CD4-positive, alpha-beta T cell treated with Interferon gamma for 1 hour (primary cell): ENCODE results near the gene NFATC1.

Source experiments
- DNase-seq: peaks from one replicate; pipeline ENCODE4 v3.0.0-alpha.2; 2020

The NFATC1 gene

DNA sequence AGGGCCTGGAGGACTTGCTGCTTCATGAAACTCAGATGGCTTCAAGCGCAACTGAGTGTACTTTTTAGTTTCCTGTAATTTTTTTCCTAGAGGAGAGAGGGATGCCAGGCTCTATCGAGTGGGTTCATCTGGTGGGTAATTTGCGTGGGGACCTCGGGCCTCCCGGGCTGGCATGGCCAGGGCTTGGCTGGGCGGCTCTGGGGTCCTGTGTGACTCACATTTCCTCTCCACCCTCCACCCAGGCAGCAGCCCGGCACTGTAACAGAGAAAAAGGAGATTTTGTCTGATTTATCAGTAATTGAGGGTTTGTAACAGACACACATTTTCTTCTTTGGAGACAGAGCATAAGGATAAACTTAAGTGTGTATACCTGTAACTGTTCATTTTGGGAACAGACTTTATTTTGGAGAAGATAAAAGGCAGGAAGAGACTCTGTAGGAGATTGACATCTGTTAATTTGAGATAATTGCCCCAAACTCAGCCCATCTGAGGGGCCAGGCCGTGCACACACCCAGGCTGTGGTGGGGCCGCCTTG, 64.3 kb downstream of the NFATC1 start:
- DNase-seq, result no peak

DNA sequence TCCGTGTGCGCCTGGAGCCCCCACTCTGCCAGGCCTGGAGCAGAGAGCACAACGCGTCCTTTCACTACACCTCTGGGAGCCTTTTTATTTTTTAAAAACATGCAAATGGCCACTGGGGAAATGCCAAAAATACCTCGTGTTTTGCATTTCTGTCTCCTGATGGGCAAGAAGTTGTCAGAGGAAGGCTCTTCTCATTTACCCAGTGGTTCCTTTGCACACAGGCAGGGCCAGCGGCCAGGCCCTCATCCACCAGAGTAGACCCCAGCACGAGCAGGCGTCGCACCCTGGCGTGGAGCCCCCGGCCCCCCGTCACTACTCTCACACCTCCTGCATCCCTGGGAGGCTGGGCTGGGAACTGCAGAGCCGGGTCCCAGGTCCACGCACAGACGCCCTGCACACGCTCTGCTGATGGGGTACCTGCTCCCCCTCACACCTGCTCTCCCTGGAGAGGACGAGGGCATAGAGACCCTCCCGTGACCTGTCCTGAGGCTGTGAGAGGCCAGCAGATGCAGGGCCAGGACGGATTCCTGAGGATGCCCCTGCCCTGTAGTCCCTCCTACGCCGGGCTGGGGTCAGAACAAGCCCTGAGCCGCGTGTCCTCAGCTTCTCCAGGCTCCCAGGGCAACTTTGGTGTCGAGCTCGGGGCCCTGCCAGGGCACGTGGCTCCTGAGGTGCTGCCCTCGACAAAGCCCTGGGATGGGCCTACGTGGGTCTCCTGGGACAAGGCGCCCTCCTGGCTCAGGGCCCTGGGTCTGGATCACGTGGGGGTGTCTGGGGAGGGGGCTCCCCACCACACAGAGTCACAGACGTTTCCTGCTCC, 65.0 kb downstream of the NFATC1 start:
- peak; percentile 12 for DNase-seq

DNA sequence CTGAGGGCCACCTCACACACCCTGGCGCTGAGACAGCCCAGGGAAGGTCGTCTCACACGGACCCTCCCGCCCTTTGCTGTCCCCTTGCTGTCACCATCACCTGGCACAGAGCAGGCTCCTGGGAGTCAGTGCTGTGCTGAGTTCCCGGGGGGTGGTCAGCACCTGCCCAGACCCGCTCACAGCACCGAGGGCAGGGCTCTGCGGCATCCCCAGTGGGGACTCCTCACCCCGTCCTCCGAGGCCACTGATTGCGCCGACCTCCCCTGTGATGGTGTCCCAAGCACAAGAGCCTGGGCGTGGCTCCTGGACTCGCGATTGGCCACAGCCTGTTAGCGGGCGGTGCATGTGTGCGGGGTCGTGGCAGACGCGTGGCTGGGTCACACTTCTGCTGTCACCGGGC, 65.9 kb downstream of the NFATC1 start:
- DNase-seq, result no peak

DNA sequence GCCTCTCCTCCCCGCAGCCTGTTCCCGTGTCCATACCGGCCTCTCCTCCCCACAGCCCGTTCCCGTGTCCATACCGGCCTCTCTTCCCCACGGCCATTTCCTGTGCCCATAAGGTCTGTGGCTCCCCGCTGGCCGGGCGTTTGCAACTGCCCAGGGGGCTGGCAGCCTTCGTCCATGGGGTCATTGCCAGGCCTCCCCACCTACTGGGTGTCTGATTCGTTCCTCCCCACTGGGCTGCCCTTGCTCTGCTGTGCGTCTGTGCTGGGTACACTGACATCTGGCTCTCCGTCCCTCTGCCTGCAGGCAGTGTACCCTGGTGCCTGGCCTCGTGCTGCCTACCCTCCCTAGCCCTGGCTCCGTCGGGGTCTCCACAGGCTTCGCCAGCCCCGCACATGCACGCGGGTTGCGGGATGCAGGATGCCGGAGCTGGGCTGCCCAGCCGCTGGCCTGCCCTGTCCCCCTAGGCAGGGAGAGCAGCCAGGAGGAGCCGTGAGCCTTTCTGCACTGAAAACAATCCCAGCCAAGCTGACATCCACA, 67.8 kb downstream of the NFATC1 start:
- no peak for DNase-seq

DNA sequence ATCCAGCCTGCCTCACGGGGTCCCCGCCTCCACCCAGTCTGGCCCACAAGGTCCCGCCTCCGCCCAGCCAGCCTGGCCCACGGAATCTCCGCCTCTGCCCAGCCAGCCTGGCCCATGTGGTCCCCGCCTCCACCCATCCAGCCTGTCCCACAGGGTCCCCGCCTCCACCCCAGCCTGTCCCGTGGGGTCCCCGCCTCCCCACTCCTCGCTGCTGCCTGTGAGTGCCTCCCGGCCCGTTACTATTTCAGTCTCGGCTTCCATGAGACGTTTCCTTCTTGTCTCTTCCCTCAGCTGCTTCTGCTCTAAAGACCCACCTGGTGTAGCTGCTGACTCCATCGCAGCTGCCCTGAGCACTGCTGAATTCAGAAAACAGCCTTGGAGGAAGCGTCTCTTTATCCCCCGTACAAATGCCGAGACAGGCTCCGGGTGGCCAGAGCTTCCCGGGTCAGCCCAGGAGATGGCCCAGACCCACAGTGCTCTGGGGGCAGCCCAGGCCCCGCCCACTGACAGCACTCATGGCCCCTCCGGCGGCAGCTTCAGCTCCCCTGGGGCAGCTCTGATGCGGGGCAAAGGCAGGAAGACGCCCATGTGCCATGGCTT, 69.8 kb downstream of the NFATC1 start:
- peak; percentile 52 for DNase-seq

DNA sequence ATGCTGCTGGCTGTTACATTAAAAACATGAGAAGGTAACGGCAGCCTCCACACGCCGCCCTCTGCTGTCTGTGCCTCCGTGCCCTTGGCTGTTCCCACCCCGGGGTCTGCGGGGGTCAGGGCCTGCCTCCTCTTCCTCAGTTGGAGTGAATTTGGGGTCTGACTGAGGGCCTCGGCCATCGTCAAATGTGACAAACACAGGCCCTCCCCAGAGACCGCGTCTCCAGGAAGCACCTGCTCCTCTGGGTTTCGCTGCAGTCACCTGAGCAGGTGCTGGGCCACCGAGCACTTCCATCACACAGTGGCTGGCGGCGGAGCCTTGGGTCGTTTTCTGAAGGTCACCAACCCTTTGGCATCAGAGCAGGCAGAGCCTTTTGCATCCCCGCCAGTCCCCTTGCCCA, 70.9 kb downstream of the NFATC1 start:
- peak; percentile 75 for DNase-seq

DNA sequence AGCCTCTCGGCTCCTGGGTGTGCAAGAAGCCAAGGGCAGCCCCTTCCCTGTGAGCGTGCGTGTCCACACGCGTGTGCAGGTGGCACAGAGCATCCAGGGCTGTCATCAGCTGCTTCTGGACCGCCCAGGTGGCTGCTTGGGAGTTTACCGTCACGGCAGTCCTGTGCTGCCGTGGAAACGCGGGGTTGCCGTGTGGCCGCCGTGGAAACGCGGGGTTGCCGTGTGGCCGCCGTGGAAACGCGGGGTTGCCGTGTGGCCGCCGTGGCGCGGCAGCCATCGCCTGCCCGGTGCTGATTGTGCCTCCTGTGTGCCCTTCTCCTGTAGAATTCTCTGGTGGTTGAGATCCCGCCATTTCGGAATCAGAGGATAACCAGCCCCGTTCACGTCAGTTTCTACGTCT, 71.4 kb downstream of the NFATC1 start:
- no peak for DNase-seq

DNA sequence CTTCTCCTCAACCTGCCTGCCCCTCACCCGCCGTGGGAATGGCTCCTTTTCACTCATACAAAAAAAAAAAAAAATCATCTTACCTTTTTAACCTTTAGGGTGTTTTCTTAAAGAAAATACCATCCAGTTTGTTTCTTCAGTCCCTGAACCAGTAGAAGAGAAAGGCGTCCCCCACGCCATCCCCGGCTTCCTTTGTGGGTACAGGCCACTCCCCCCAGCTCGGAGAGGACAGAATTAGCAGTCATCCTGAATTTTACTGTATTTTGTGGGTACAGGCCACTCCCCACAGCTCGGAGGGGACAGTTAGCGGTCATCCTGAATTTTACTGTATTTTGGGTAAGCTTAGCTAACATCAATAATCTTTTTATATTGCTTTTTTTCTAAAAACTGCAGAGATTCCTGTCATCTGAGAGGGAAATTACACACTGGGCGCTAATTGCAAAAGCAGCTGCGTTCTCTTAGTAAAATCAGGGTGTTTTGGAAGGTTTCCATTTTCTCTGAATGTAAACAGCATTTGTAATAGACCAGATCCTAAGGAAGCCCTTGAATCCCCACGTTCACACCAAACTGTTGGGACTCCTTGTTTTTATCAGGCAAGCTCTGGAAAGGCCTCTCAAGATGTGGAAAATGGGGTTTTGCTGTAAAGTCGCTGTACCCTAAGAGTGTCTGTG, 72.5 kb downstream of the NFATC1 start:
- DNase-seq, result no peak

DNA sequence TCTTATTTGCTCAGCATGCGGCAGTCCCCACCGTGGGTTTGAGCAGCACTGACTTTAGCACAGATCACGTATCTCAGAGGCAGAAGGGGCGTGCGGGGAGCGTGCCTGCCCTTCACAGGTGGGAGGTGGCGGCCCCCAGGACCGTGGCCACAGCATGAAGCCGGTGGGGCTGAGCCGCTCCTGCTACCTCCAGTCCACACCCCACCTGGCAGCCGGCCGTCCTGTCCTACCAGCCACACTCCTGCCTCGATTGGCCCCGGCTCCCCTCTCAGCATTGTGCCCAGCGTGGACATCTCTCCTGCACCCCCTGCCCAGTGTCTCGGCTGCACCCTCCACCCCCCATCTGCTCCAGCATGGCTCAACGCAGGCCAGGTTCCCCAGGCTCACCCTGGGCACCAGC, 73.6 kb downstream of the NFATC1 start:
- no peak for DNase-seq

DNA sequence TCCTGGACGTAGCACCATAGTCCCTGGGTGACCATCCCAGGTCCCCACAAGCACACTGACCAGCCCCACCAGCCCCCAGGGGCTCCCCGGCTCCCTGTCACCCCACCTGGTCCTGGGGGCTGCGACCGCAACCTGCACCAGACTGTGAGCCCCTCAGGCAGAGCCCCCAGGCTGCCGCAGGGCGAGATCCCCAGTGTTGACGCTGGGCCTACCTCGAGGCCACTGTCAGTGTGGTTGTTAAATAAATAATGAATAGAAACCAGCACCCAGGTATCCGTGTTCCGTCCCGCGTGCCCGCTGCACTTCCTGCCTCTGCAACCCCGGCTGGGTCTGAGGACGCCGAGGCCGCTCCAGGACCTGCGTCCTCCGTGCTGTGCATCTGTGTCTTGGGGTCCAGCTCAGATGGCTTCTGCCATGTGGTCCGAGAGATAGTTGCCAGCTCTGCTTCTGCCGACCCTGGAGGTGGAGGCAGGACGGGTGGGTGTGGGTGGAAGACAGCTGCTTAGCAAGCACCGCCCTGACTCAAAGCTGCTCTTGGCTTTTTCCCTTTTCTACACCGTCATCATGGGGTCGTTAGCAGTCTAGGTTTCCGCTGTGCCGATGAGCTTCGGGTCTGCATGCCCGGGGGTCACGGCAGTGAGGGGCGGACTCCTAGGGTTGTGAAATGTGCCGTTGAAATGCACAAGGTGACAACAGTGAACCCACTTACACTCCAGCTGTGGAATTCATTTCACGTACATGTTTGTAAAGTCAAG, 74.2 kb downstream of the NFATC1 start:
- DNase-seq, result no peak

DNA sequence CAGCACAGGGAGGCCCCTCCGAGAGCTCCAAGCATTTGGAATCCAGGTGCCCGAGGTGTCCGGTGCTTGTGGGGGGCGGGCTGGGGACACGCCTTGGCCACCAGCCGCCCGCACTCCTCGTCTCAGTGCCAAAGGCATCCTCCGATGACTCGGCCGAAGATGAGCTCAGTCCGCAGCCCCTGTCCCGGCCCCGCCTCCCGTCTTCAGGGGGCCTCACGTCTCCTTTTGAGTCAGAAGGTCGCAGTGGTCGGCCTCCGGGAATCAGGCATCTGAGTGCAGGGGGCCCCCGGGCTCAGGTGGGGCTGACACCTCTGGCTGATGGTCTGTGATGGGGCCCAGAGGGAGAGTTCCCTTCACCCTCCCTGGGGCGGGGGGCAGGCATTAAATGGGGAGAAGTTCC, 74.8 kb downstream of the NFATC1 start:
- no peak for DNase-seq

DNA sequence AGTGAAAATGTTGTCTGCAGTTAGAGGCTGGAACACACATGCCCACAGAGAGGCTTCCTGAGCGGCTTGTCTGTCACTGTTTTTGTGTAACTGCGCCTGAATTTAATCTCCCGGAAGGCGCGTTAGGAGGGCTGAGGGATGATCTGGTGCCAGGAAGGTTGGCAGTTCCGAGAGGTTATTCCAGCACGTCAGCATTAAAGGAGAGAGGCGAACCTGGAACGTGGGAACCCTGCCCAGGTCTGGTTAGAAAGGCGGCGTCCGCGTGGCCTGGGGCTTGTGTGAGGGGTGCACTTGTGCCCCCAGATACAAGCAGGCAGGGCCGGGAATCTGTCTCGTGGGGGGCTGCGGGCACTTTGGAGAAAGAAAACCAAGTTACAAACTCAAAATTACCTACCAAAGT, 75.3 kb downstream of the NFATC1 start:
- DNase-seq, result no peak

DNA sequence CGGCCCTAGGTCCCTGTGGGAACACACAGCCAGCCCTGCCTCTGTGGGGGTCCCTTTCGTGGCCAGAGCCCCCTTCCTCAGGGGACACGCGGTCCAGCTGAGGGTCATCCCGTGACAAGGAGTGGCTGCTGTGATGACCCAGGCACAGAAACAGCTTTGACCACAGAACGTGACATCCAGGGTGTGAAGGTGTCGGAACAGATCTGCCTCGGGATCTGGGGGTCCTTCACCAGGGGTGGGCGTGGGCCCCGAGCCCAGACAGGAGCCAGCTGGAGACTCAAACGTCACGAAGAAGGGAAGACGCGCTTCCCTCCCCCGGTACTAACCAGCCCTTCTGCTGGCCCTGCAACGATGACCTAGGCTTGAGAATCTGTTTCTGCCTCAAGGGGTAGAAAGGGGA, 75.9 kb downstream of the NFATC1 start:
- no peak for DNase-seq

DNA sequence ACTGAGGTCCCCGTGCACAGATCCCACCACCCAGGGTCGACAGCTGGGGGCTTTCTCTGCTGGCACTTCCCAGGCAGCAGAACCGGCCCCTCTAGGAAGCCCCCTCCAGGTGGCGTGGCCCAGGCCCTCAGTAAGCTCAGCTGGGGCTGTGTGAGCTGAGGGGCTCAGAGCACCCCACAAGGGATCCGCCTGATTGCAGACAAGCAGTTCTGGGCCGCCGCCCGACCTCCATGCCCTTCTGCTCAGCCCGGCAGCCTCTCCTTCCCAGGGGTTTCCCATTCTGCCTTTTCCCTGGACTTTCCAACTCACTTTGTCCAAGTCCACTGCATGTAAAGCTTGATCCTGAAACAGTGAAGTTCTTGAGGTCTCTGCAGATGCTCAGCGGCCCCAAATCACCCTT, 76.4 kb downstream of the NFATC1 start:
- no peak for DNase-seq

DNA sequence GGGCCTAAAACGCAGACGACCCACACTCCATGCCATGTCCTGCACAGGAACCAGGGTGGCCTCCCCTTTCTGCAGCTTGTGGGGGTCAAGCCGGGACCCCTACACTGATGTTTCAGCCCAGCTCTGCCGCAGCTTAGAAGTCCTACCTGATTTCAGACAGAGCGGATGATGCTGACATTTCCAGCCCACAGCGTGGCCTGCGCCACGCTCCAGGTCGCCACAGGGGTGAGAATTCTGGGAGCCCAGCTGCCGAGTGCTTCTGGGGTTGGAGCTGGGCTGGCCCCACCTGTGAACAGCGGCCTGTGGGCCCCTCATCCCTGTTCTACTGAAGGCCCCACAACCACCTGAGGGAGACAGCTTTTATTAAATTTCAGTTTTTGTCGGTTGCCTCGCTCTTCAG, 77.2 kb downstream of the NFATC1 start:
- DNase-seq, result no peak

DNA sequence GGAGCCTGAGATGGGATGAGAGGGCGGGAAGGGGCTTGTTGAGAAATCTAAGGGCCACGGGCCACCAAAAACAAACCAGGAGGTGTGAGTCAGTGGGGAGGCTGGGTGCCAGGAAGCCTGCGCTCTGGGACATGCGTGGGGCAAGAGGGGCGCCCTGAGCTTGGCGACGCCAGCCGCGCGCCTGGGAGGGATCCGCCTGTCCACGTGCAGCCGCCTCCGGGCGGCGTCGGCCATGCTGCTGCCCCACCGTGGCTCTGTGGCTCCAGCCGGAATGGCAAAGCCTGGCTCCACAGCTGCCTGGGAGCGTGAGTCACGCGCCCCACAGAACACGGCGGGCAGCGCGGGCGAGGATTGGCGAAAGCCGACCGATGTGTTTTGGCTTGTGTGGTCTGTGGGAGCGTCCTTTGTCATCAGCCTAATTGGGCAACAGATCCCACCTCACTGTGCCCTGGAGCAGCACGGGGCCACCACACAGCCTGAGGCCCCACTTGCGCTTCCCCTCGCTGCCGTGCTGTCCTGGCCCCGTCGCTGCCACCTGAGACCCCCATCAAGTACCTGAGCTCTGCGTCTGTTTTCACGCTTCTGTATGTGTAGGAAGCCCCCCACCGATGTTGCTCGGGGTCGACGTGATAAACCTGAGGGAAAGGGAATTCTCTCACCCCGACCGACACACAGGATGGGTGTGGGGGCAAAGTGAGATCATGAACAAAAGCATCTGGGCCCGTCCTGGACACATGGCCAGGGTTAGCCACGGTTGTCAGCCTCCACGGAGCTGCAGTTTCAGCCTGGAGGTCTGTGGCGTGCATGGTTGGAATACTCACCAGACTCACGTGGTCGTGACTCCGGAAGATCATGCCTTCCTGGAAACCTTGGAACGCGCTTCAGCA, 80.5 kb downstream of the NFATC1 start:
- no peak for DNase-seq

DNA sequence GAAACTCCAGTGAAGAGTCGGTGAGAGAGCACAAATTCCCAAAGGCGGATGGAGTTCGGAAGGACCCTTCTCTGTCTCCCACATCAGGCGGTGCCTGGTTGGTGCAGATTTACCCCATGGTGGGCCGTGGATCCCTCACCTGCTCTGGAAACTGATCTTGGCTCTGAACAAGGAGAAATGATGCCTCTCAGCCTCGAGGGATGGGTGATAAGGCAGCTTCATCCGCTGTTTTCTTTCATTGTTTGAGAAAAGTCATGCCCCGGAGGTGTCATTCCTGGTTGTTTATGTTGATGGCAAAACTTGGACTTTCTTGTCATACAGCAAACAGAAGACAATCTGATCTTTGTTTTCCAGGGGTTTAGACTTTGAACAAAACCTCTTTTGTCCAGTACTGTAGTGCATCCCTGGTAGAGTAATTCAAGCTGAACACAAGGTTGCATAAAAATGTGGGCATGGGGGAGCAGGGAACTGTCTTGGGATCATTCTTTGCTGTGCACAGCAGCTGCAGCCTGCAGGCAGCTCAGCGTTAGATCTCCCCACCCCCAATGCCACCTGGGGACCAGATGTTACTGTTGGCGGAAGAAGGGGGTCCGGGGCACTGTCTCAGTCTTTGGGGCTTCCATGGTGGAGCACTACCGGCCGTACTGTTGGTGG, 81.3 kb downstream of the NFATC1 start:
- no peak for DNase-seq

DNA sequence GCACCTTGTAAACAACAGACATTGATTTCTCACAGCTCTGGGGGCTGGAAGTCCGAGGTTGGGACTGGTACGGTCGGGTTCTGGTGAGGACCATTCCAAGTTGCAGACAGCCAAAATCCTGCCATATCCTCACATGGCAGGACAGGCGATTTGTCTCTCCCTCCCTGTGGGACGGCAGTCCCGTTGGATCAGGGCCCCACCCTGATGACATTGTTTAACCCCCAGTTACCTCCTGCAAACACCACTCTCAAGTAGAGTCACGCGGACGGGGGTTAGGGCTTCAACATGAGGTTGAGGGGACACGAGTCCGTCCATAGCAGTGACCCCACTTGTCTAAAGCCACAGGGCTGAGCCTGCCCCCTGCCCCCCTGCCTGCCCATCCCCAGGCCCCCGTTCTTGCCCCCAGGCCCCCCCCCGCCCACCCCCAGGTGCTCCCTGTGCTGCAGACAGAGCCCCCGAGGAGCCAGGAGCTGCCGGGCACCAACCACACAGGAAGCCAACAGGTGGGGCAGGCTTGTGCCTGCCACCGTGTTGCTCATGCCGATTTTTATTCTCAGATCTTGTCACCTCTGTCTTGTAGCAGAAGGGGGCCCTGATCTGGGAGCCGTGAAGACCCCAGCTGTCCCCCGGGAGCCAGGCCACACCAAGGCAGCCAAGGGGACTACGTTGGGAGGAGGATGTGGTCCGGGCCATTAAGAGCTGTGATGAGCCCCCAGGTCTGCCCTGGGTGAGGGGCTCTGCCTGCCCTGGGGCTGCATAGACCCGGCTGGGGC, 82.2 kb downstream of the NFATC1 start:
- no peak for DNase-seq

DNA sequence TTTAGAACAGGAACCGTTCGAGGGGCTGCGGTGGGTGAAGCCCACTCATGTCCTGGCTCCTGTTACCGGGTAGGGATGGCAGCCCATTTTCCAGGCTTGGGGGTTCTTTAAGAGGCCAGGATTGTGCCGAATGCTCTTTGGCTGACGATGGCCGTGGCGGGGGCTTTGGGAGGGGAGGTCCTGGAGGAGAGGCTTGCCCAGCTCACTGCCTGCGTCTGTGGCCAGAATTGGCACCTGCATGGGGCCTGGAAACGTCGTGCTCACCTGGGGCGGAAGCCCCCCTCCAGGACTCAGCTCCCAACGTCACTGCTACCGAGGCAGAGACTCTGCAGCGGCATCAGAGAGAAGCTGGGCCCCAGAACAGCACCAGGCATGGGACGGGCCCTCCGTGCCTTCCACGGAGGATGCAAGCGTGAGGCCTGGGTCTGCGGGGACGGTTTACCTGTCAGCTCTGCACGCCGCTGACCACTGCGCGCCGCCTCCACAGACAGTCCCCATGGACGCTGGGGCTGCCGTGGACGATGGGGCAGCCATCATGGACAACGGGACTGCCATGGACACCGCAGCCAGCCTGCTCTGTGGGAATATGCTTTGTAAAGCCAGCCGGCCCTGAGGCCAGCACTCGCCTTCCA, 82.9 kb downstream of the NFATC1 start:
- no peak for DNase-seq
